Measurements from ENCODE around the gene NCBP2L.

GRCh38 chrX:107733686-107734085, 43.8 kb upstream of the NCBP2L start:
- TF ChIP-seq CTCF (IDR thresholded peaks at IDR 0.05) (no peak), POLR2A (IDR thresholded peaks at IDR 0.05) (no peak)

All from heart left ventricle (tissue), 13 donors.